ENCODE results near the gene KIRREL3. TPM values are rescaled to one million over a fixed set of nuclear protein-coding genes. Genes with fewer than 3 reads are reported as not detected.

Gene KIRREL3
- total and polyA plus RNA-seq, 5 donors from 2014 or later = not detected

- Histone ChIP-seq H3K27ac (ENCODE audit: insufficient read depth, low read length, poor library complexity, severe bottlenecking) (no peak overlapping the region), H3K36me3 (ENCODE audit: control insufficient read depth, insufficient read depth, low read length) (no peaks in the 10 kb centered on the region), H3K9me3 (ENCODE audit: control insufficient read depth in 2 of 2, low read length in 2 of 2) (peaks cover 2 to 4% of the 10 kb centered on the region in 2 experiments), H3K4me1 (ENCODE audit: control insufficient read depth, insufficient read depth, low read length, poor library complexity, severe bottlenecking) (no peaks in the 10 kb centered on the region), H3K27me3 (ENCODE audit: control insufficient read depth, insufficient read depth, low read length) (no peaks in the 10 kb centered on the region), H3K4me3 (ENCODE audit: low read depth, low read length) (no peak overlapping the region)
- Mint-ChIP-seq H3K36me3 (no peaks in the 10 kb centered on the region), H3K27ac (no peak overlapping the region), H3K4me1 (no peaks in the 10 kb centered on the region), H3K27me3 (peaks cover 35% of the 10 kb centered on the region), H3K9me3 (peaks cover 0 to 10% (median 3%) of the 10 kb centered on the region in 7 donors), H3K4me3 (no peak overlapping the region)
- ATAC-seq (ENCODE audit: low read depth in 2 of 2) = no peak
- DNase-seq = no peak
Measured at GRCh38 chr11:126502159-126502558, 498.4 kb downstream of the KIRREL3 start.

- H3K36me3 ChIP-seq (ENCODE audit: control insufficient read depth, insufficient read depth, low read length) = no peaks in the 10 kb centered on the region
- Mint-ChIP-seq H3K9me3 (peaks cover 0 to 7% (median 2%) of the 10 kb centered on the region in 7 donors), H3K27ac (no peak overlapping the region), H3K27me3 (peaks cover 35% of the 10 kb centered on the region), H3K4me1 (no peaks in the 10 kb centered on the region), H3K36me3 (no peaks in the 10 kb centered on the region), H3K4me3 (no peak overlapping the region)
- H3K9me3 ChIP-seq (ENCODE audit: control insufficient read depth in 2 of 2, low read length in 2 of 2) = peaks cover 2 to 4% of the 10 kb centered on the region in 2 experiments
- H3K27me3 ChIP-seq (ENCODE audit: control insufficient read depth, insufficient read depth, low read length) = no peaks in the 10 kb centered on the region
- H3K4me3 ChIP-seq (ENCODE audit: low read depth, low read length) = no peak overlapping the region
- ATAC-seq (ENCODE audit: low read depth in 2 of 2) (no peak), DNase-seq (no peak)
- H3K4me1 ChIP-seq (ENCODE audit: control insufficient read depth, insufficient read depth, low read length, poor library complexity, severe bottlenecking) = no peaks in the 10 kb centered on the region
- no peak overlapping the region for H3K27ac ChIP-seq (ENCODE audit: insufficient read depth, low read length, poor library complexity, severe bottlenecking)
Measured at GRCh38 chr11:126501641-126502040, 498.9 kb downstream of the KIRREL3 start.

GRCh38 chr11:126500981-126501380, 499.6 kb downstream of the KIRREL3 start:
- Mint-ChIP-seq H3K4me3 (no peak overlapping the region), H3K4me1 (no peaks in the 10 kb centered on the region), H3K36me3 (no peaks in the 10 kb centered on the region), H3K9me3 (peaks cover 0 to 7% (median 2%) of the 10 kb centered on the region in 7 donors), H3K27me3 (peaks cover 32% of the 10 kb centered on the region), H3K27ac (no peak overlapping the region)
- H3K9me3 ChIP-seq (ENCODE audit: control insufficient read depth in 2 of 2, low read length in 2 of 2) = peaks cover 2 to 4% of the 10 kb centered on the region in 2 experiments
- no peaks in the 10 kb centered on the region for H3K36me3 ChIP-seq (ENCODE audit: control insufficient read depth, insufficient read depth, low read length)
- ATAC-seq (ENCODE audit: low read depth in 2 of 2) = no peak
- DNase-seq = no peak
- H3K27ac ChIP-seq (ENCODE audit: insufficient read depth, low read length, poor library complexity, severe bottlenecking) = no peak overlapping the region
- H3K4me1 ChIP-seq (ENCODE audit: control insufficient read depth, insufficient read depth, low read length, poor library complexity, severe bottlenecking) = no peaks in the 10 kb centered on the region
- no peaks in the 10 kb centered on the region for H3K27me3 ChIP-seq (ENCODE audit: control insufficient read depth, insufficient read depth, low read length)
- no peak overlapping the region for H3K4me3 ChIP-seq (ENCODE audit: low read depth, low read length)

GRCh38 chr11:126499131-126499752, 501.3 kb downstream of the KIRREL3 start:
- Histone ChIP-seq H3K4me3 (ENCODE audit: low read depth, low read length) (no peak overlapping the region), H3K27ac (ENCODE audit: insufficient read depth, low read length, poor library complexity, severe bottlenecking) (no peak overlapping the region), H3K36me3 (ENCODE audit: control insufficient read depth, insufficient read depth, low read length) (no peaks in the 10 kb centered on the region), H3K9me3 (ENCODE audit: control insufficient read depth in 2 of 2, low read length in 2 of 2) (no peaks in the 10 kb centered on the region), H3K4me1 (ENCODE audit: control insufficient read depth, insufficient read depth, low read length, poor library complexity, severe bottlenecking) (no peaks in the 10 kb centered on the region), H3K27me3 (ENCODE audit: control insufficient read depth, insufficient read depth, low read length) (no peaks in the 10 kb centered on the region)
- H3K4me3 Mint-ChIP-seq = no peak overlapping the region
- H3K27ac Mint-ChIP-seq = no peak overlapping the region
- peaks cover 19% of the 10 kb centered on the region for H3K27me3 Mint-ChIP-seq
- H3K36me3 Mint-ChIP-seq = no peaks in the 10 kb centered on the region
- H3K9me3 Mint-ChIP-seq = peaks cover 0 to 3% (median 0%) of the 10 kb centered on the region in 7 donors
- no peaks in the 10 kb centered on the region for H3K4me1 Mint-ChIP-seq
- ATAC-seq (ENCODE audit: low read depth in 2 of 2) (no peak), DNase-seq (no peak)

- Mint-ChIP-seq H3K4me1 (no peaks in the 10 kb centered on the region), H3K27ac (no peak overlapping the region), H3K9me3 (no peaks in the 10 kb centered on the region), H3K4me3 (no peak overlapping the region), H3K36me3 (no peaks in the 10 kb centered on the region), H3K27me3 (peaks cover 11% of the 10 kb centered on the region)
- no peaks in the 10 kb centered on the region for H3K27me3 ChIP-seq (ENCODE audit: control insufficient read depth, insufficient read depth, low read length)
- no peak overlapping the region for H3K4me3 ChIP-seq (ENCODE audit: low read depth, low read length)
- no peaks in the 10 kb centered on the region for H3K36me3 ChIP-seq (ENCODE audit: control insufficient read depth, insufficient read depth, low read length)
- no peak overlapping the region for H3K27ac ChIP-seq (ENCODE audit: insufficient read depth, low read length, poor library complexity, severe bottlenecking)
- ATAC-seq (ENCODE audit: low read depth in 2 of 2) (no peak), DNase-seq (no peak)
- H3K4me1 ChIP-seq (ENCODE audit: control insufficient read depth, insufficient read depth, low read length, poor library complexity, severe bottlenecking) = no peaks in the 10 kb centered on the region
- no peaks in the 10 kb centered on the region for H3K9me3 ChIP-seq (ENCODE audit: control insufficient read depth in 2 of 2, low read length in 2 of 2)
Measured at GRCh38 chr11:126498281-126498680, 502.3 kb downstream of the KIRREL3 start.

- no peak overlapping the region for H3K4me3 Mint-ChIP-seq
- Histone ChIP-seq H3K9me3 (ENCODE audit: control insufficient read depth in 2 of 2, low read length in 2 of 2) (no peaks in the 10 kb centered on the region), H3K36me3 (ENCODE audit: control insufficient read depth, insufficient read depth, low read length) (no peaks in the 10 kb centered on the region), H3K27ac (ENCODE audit: insufficient read depth, low read length, poor library complexity, severe bottlenecking) (no peak overlapping the region), H3K4me3 (ENCODE audit: low read depth, low read length) (no peak overlapping the region), H3K4me1 (ENCODE audit: control insufficient read depth, insufficient read depth, low read length, poor library complexity, severe bottlenecking) (no peaks in the 10 kb centered on the region), H3K27me3 (ENCODE audit: control insufficient read depth, insufficient read depth, low read length) (no peaks in the 10 kb centered on the region)
- no peak for ATAC-seq (ENCODE audit: low read depth in 2 of 2)
- no peaks in the 10 kb centered on the region for H3K9me3 Mint-ChIP-seq
- no peak for DNase-seq
- H3K36me3 Mint-ChIP-seq = no peaks in the 10 kb centered on the region
- H3K27me3 Mint-ChIP-seq = peaks cover 5% of the 10 kb centered on the region
- H3K27ac Mint-ChIP-seq = no peak overlapping the region
- H3K4me1 Mint-ChIP-seq = no peaks in the 10 kb centered on the region
Measured at GRCh38 chr11:126497581-126498122, 502.9 kb downstream of the KIRREL3 start.

GRCh38 chr11:126496576-126497337, 503.8 kb downstream of the KIRREL3 start:
- H3K4me3 Mint-ChIP-seq = no peak overlapping the region
- Histone ChIP-seq H3K36me3 (ENCODE audit: control insufficient read depth, insufficient read depth, low read length) (no peaks in the 10 kb centered on the region), H3K4me1 (ENCODE audit: control insufficient read depth, insufficient read depth, low read length, poor library complexity, severe bottlenecking) (no peaks in the 10 kb centered on the region), H3K27ac (ENCODE audit: insufficient read depth, low read length, poor library complexity, severe bottlenecking) (no peak overlapping the region), H3K4me3 (ENCODE audit: low read depth, low read length) (no peak overlapping the region), H3K9me3 (ENCODE audit: control insufficient read depth in 2 of 2, low read length in 2 of 2) (no peaks in the 10 kb centered on the region), H3K27me3 (ENCODE audit: control insufficient read depth, insufficient read depth, low read length) (no peaks in the 10 kb centered on the region)
- DNase-seq (no peak), ATAC-seq (ENCODE audit: low read depth in 2 of 2) (no peak)
- H3K9me3 Mint-ChIP-seq = no peaks in the 10 kb centered on the region
- H3K27me3 Mint-ChIP-seq = no peaks in the 10 kb centered on the region
- no peaks in the 10 kb centered on the region for H3K4me1 Mint-ChIP-seq
- H3K27ac Mint-ChIP-seq = no peak overlapping the region
- no peaks in the 10 kb centered on the region for H3K36me3 Mint-ChIP-seq
